Measurements from ENCODE around the gene CAMTA1. TPM values are rescaled to one million over a fixed set of nuclear protein-coding genes. Genes with fewer than 3 reads are reported as not detected.

The CAMTA1 gene
- total RNA-seq, 2 donors from 2014 or later, result 36.7 to 51.9 TPM

DNA sequence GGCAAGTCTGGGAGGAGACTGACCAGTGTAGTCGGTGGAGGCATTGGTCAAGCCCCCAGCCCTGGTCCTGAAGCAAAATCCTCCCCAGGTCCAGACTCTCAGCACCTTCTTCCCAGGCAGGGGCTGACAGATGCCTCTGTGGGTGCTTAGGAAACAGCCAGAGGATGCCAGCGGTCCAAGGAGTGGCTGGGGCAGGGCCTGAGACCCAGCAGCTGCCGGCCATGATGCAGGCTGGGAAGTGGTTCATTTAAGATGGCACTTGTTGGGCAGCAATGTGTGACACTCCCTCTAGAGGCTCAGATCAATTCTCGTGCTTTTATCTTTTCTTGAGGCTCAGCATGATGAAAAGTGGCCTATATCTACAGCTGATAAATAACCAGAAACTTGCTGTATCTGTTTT lies 820.8 kb downstream of the CAMTA1 start:
- no peaks in the 10 kb centered on the region for H3K9me3 Mint-ChIP-seq
- ATAC-seq (replicated peaks), result no peak
- H3K4me3 Mint-ChIP-seq, result no peak overlapping the region
- H3K27ac Mint-ChIP-seq, result no peak overlapping the region
- no peaks in the 10 kb centered on the region for H3K4me1 Mint-ChIP-seq
- H3K36me3 Mint-ChIP-seq (ENCODE audit: low read depth), result no peaks in the 10 kb centered on the region
- H3K27me3 Mint-ChIP-seq, result peaks cover 30% of the 10 kb centered on the region

DNA sequence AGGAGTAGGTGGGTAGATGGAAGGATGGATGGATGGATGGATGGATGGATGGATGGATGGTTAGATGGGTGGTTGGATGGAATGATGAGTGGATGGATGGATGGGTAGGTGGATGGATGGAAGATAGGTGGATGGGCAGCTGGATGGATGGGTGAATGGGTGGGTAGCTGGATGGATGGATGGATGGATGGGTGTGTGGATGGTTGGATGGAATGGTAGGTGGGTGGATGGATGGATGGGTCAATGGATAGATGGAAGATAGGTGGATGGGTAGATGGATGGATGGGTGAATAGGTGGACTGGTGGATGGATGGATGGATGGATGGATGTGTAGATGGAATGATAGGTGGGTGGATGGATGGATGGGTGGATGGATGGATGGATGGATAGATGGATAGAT lies 821.8 kb downstream of the CAMTA1 start:
- ATAC-seq (replicated peaks), result no peak
- H3K4me3 Mint-ChIP-seq, result no peak overlapping the region
- H3K4me1 Mint-ChIP-seq, result no peaks in the 10 kb centered on the region
- H3K36me3 Mint-ChIP-seq (ENCODE audit: low read depth), result no peaks in the 10 kb centered on the region
- no peaks in the 10 kb centered on the region for H3K9me3 Mint-ChIP-seq
- peaks cover 33% of the 10 kb centered on the region for H3K27me3 Mint-ChIP-seq
- H3K27ac Mint-ChIP-seq, result no peak overlapping the region

DNA sequence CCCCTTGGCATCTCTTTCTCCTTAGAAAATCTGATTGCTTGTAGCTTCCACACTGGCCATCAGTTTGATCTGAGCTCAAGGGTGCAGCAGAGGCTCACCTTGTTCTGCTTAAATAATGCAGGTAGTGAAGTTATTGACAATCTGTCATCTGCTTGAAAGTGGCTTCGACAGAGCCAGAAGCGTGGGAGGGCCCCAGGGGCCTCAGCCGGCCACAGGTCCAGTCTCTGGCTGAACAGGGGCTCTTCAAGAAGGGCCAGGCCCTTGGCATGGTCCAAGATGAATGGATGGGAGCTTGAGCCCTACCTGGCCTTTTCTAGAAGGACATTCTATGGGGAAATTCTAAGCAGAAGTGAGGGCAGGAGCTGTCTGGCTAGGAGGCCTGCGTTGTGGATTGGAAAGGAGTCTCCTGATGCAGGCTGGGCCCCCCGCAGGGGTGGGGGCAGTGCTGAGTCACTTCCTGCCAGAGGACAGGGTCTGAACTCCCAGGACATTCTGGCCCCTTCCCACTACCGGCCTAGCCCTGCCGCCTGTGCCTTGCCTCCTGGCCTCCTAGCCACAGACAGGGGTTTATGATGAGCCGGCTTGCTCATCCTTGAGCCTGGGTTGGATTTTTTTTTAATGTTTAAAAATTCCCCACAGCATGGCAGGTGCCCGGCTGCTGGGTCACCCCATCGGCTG lies 823.5 kb downstream of the CAMTA1 start:
- Mint-ChIP-seq H3K36me3 (ENCODE audit: low read depth) (no peaks in the 10 kb centered on the region), H3K27ac (no peak overlapping the region), H3K4me1 (no peaks in the 10 kb centered on the region), H3K27me3 (peaks cover 32% of the 10 kb centered on the region), H3K4me3 (no peak overlapping the region), H3K9me3 (no peaks in the 10 kb centered on the region)
- no peak for ATAC-seq (replicated peaks)

DNA sequence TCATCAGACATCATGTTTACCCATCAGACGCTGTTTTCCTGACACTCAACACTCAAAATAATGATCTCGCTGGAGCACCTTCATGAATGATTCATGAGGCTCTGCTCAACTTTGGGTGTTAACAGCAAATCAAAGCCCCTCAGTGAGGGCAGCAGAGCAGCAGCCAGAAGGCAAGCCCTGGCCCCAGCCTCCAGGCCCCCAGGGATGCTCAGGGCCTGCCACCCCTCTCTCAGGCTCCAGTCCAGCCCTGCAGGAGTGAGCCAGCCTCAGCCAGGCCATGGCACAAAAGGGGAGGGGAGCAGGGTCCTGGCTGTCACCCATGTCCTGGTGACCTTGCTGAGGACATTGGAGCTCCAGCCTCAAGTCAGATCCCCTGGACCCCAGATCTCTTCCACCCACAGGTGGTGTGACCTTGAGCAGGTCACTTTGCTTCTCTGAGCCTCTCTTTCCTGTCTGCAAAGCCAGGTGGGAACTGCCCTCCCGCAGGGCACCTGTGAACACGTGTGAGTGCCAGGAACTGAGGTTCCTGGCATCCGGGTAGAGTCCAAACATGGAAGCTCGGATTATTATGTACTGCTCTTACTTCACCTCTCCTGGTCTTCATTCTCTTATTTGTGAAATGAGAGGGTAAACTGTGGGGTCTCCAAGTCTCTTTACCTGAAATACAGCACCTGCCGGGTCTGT lies 824.2 kb downstream of the CAMTA1 start:
- Mint-ChIP-seq H3K4me3 (no peak overlapping the region), H3K36me3 (ENCODE audit: low read depth) (no peaks in the 10 kb centered on the region), H3K9me3 (no peaks in the 10 kb centered on the region), H3K27ac (no peak overlapping the region), H3K4me1 (no peaks in the 10 kb centered on the region), H3K27me3 (peaks cover 26% of the 10 kb centered on the region)
- no peak for ATAC-seq (replicated peaks)

DNA sequence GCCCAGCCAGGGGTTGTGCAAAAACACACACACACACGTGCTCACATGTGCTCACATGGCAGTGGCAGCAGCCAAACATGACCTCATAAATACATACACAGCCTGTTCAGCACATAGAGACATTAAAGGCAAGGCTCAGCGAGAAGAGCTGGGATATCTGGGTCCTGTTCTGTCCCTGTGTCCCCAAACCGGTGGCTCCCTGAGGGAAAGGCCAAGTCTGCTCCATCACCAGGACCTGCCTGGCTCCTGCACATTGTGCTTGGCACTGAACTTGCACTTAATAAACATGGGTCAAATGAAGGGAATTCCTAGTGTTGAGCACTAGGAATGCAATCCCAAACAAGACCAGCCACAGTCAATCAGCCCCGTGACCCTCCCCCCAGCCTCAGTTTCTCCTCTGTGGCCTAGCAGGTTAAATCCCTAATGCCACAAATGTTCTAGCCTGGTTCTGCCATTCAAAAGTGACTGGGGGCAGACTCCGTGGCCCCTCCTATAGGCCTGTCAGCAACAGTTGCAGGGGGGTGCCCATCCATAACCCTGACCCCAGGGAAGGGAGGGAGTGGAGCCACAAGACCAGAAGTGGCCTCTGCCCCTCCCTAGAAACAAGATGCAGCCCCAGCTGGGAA lies 825.0 kb downstream of the CAMTA1 start:
- Mint-ChIP-seq H3K36me3 (ENCODE audit: low read depth) (no peaks in the 10 kb centered on the region), H3K4me1 (no peaks in the 10 kb centered on the region), H3K9me3 (no peaks in the 10 kb centered on the region), H3K4me3 (no peak overlapping the region), H3K27me3 (peaks cover 29% of the 10 kb centered on the region), H3K27ac (no peak overlapping the region)
- no peak for ATAC-seq (replicated peaks)

DNA sequence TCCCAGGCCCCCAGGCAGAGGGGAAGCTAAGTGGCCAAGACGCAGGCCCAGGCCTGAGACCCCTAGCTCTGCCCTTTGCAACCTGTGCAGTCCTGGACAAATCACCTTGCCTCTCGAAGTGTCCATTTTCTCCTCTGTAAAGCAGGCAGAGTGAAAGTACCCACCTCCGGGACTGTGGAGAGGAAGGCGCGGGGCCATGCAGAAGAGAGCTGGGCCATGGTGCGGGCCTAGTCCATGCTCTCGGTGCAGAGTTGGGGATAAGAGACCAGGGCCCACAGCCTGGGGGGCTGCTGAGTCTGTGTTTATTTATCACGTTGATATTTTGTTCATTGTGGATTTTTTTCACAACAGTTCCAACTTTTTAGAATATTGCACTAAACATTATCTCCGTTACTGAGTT lies 825.7 kb downstream of the CAMTA1 start:
- Mint-ChIP-seq H3K4me1 (no peaks in the 10 kb centered on the region), H3K27ac (no peak overlapping the region), H3K36me3 (ENCODE audit: low read depth) (no peaks in the 10 kb centered on the region), H3K9me3 (no peaks in the 10 kb centered on the region), H3K27me3 (peaks cover 26% of the 10 kb centered on the region), H3K4me3 (no peak overlapping the region)
- ATAC-seq (replicated peaks), result no peak

DNA sequence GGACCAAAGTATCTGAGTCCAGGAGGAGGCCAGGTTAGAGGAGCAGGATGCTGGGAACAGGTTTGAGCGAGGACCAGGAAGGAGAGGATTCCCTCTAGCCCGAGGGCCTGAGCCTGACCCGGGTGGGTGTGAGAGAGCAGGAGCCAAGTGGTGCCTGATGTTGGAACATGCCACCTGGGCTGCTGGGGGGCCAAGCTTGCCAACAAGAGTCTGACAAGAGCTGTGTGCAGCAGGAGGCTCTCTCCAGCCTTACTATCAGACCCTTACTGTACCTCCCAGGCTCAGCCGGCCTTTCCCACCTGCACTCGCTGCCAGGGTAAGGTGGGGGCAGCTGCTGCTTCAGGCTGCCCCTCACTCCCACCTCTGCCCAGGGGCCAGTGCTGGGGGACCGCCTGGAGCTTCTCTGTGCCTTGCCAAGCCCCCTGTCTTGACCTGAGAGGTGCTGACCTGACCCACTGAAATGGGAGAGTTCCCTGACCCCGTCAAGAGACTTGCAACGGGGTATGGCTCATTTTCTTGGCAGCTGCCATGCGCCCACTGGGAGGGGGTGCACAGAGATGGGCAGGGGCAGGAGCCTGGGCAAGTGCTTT lies 826.3 kb downstream of the CAMTA1 start:
- H3K27me3 Mint-ChIP-seq, result peaks cover 24% of the 10 kb centered on the region
- H3K27ac Mint-ChIP-seq, result no peak overlapping the region
- H3K9me3 Mint-ChIP-seq, result no peaks in the 10 kb centered on the region
- H3K36me3 Mint-ChIP-seq (ENCODE audit: low read depth), result no peaks in the 10 kb centered on the region
- no peaks in the 10 kb centered on the region for H3K4me1 Mint-ChIP-seq
- ATAC-seq (replicated peaks), result no peak
- H3K4me3 Mint-ChIP-seq, result no peak overlapping the region

DNA sequence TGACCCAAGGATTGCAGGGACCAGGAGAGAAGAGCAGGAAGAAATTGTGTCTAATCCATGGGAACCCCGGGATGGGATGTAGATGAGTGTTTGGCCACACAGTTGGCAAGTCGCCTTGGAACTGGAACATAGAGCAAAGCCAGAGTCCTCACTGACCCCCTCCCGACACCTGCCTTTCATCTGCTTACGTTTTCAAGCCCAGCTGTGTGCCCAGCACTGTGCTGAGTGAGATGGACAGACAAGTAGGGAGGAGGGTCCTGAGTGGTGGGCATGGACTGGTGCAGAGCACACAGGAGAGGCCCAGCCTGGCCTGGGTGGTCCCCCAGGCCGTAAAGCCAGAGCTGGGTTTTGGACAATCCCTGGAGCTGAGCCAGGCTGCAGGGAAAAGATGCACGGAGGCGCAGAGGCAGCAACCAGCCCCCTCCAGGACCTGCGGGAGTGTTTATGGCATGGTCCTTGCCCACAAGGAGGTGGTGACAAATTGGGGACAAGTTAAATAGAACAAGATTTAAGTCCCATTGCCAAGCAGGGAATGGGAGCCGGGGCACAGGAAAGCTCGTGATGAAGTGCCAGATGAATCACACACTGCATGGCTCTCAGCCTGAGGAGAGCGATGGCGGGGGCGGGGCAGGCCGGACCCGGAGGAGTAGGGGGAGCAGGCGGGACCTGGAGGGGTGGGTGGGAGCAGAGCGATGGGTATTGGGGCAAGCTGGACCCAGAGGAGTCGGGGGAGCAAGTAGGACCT lies 828.0 kb downstream of the CAMTA1 start:
- H3K4me3 Mint-ChIP-seq, result no peak overlapping the region
- H3K27ac Mint-ChIP-seq, result no peak overlapping the region
- H3K36me3 Mint-ChIP-seq (ENCODE audit: low read depth), result no peaks in the 10 kb centered on the region
- H3K27me3 Mint-ChIP-seq, result peaks cover 13% of the 10 kb centered on the region
- H3K4me1 Mint-ChIP-seq, result no peaks in the 10 kb centered on the region
- ATAC-seq (replicated peaks), result no peak
- no peaks in the 10 kb centered on the region for H3K9me3 Mint-ChIP-seq

DNA sequence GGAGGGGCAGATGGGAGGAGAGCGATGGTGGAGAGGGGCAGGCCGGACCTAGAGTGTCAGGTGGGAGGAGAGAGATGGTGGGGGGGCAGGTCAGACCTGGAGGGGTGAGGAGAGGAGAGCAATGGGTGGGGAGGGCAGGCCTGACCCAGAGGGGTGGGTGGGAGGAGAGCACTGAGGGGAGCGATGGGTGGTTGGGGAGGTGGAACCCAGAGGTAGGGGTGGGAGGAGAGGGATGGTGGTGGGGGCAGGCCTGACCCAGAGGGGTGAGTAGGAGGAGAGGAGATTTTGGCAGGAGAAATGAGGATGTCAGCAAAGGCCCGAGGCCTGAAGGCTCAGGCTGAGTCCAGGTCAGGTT lies 828.6 kb downstream of the CAMTA1 start:
- no peak for ATAC-seq (replicated peaks)

DNA sequence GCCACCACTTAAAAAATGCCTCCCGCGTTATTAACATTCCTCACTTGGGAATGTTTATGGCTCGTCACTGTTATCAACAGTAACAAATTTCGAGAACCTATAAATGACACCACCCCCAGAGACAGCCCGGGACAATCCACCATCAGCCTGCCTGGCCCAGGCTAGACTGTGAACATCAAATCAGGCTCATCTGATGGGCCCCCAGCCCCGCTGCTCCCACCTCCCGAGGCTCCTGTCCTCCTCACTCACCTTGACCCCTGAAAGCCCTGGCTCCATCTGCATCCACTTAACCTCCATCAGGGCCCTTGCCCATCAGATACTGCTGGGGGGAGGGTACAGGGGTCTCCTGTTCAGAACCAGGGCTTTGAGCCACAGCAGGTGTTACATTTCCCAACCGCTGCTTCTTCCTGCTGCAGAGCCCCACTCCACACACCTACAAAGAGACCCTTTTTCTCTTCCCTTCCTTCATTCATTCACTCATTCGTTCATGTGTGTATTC lies 829.4 kb downstream of the CAMTA1 start:
- Mint-ChIP-seq H3K4me1 (no peaks in the 10 kb centered on the region), H3K4me3 (no peak overlapping the region), H3K27ac (no peak overlapping the region), H3K27me3 (peaks cover 13% of the 10 kb centered on the region), H3K36me3 (ENCODE audit: low read depth) (no peaks in the 10 kb centered on the region), H3K9me3 (no peaks in the 10 kb centered on the region)
- no peak for ATAC-seq (replicated peaks)

More for the DNA sequence above, 828.6 kb downstream of the CAMTA1 start:
- Mint-ChIP-seq H3K36me3 (ENCODE audit: low read depth) (no peaks in the 10 kb centered on the region), H3K4me1 (no peaks in the 10 kb centered on the region), H3K9me3 (no peaks in the 10 kb centered on the region), H3K27ac (no peak overlapping the region), H3K4me3 (no peak overlapping the region), H3K27me3 (peaks cover 13% of the 10 kb centered on the region)

DNA sequence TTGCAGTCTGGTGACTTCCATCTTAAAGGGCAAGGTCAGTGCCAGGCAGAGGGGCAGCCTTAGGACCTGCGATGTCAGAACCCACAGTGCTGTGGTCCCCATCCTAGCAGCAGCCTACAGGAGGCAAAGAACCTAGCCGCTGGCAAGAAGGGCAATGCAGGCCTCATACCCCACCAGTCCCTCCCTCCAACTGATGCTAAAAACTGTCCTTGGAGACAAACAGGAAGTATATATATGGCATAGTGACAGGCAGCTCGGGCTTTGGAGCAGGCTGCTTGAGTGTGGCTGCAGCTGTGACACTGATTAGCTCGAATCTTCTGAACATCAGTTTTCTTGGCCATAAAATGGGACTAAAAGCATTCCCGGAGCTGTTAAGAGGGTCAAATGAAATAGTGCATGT lies 829.9 kb downstream of the CAMTA1 start:
- ATAC-seq (replicated peaks), result no peak
- Mint-ChIP-seq H3K9me3 (no peaks in the 10 kb centered on the region), H3K27ac (no peak overlapping the region), H3K4me1 (no peaks in the 10 kb centered on the region), H3K36me3 (ENCODE audit: low read depth) (no peaks in the 10 kb centered on the region), H3K4me3 (no peak overlapping the region), H3K27me3 (peaks cover 10% of the 10 kb centered on the region)

DNA sequence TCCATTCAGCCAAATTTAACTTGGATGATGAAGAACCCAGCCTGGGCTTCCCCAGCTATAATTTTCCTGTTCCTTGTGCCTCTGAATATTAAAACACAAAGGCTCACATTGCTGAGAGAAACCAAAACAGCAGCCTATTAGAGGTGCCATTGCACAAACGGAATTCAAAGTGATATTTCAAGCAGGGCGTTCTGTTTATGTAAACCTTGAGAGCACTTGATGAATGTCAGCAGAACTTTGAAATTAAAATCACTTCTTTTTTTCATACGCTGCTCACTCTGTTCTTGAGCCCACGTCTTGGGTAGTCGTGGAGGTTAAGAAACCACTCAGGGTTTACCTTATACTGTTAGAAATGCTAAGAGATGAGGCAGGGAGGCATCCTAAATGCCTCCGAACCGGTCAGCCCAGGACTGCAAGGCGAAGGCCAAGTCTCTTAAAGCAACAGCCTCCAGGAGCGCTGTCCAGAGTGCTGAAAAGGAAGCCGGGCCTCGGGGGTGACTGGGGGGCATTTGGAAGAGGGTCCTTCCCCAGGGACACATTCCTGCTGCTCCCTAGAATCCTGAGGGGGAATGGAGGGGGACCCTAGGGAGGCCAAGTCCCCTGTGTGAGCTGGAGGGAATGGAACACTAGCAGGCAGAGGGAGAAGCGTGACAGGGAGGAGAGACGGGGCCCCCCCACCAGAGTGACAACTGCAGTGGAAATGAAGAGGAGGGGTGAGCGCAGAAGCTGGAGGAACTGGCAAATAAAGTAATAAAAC lies 831.0 kb downstream of the CAMTA1 start:
- Mint-ChIP-seq H3K27me3 (peaks cover 15% of the 10 kb centered on the region), H3K9me3 (no peaks in the 10 kb centered on the region), H3K4me1 (no peaks in the 10 kb centered on the region), H3K27ac (no peak overlapping the region), H3K36me3 (ENCODE audit: low read depth) (no peaks in the 10 kb centered on the region), H3K4me3 (no peak overlapping the region)
- ATAC-seq (replicated peaks), result no peak

DNA sequence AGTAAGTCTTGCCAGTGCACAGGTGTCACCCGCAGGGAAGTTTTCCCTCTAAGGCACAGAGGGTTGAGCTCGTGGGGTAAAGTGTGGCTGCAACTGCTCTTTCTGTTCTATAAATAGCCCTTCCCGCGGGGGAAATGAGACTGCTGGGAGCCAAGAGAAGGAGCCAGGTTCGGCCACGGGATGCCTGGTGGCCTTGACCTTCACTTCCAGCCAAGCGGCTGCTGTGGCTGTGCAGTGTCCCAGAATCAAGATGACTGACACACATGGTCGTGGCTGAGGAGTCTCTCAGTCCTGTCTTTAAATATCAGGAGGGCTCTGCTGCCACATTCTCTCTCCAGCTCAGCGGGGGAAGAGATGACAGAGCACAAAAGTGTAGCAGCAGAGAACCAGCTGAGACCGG lies 831.7 kb downstream of the CAMTA1 start:
- Mint-ChIP-seq H3K27me3 (peaks cover 13% of the 10 kb centered on the region), H3K4me1 (no peaks in the 10 kb centered on the region), H3K36me3 (ENCODE audit: low read depth) (no peaks in the 10 kb centered on the region), H3K4me3 (no peak overlapping the region), H3K9me3 (no peaks in the 10 kb centered on the region), H3K27ac (no peak overlapping the region)
- ATAC-seq (replicated peaks), result no peak

DNA sequence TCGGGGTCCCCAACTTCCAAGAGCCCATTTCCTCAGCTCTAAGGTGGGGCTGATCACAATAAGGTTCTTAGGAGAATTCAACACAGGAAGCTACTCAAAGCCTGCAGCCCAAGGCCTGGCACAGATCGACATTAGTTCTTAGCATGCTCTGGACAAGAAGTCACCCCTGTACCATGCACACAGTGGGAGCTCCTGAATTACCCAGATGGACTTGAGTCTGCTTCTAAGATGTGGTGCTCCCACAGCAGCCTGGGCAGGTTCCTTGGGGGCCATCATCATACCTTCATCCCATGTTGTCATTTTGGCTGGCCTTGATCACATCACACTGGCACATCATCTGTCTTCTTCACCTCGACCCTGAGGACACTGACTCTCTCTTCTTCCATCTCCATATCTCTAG lies 832.6 kb downstream of the CAMTA1 start:
- Mint-ChIP-seq H3K9me3 (no peaks in the 10 kb centered on the region), H3K4me3 (no peak overlapping the region), H3K4me1 (no peaks in the 10 kb centered on the region), H3K27ac (no peak overlapping the region), H3K27me3 (peaks cover 15% of the 10 kb centered on the region), H3K36me3 (ENCODE audit: low read depth) (no peaks in the 10 kb centered on the region)
- ATAC-seq (replicated peaks), result no peak

Data from activated T-helper 17 cell treated with anti-CD3 and anti-CD28 coated beads, Interleukin-2, amount 50 U/mL, for 72 hours (primary cell).